Stimulated activated CD4-positive, alpha-beta T cell treated with anti-CD3 and anti-CD28 coated beads, Interleukin-12 subunit alpha, Interleukin-12 subunit beta, amount 100 ng/mL, for 4 hours (primary cell): ENCODE measurements around the gene ALG14.
"Not testable (repeated sequence)": the region's sequence is repeated elsewhere in the genome, so short reads cannot be mapped to it uniquely, and the experiment has no call there.

ENCODE experiments used
- DNase-seq: peaks from one replicate; pipeline ENCODE4 v3.0.0-alpha.2; 2020

The ALG14 gene, protein sequence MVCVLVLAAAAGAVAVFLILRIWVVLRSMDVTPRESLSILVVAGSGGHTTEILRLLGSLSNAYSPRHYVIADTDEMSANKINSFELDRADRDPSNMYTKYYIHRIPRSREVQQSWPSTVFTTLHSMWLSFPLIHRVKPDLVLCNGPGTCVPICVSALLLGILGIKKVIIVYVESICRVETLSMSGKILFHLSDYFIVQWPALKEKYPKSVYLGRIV

DNA sequence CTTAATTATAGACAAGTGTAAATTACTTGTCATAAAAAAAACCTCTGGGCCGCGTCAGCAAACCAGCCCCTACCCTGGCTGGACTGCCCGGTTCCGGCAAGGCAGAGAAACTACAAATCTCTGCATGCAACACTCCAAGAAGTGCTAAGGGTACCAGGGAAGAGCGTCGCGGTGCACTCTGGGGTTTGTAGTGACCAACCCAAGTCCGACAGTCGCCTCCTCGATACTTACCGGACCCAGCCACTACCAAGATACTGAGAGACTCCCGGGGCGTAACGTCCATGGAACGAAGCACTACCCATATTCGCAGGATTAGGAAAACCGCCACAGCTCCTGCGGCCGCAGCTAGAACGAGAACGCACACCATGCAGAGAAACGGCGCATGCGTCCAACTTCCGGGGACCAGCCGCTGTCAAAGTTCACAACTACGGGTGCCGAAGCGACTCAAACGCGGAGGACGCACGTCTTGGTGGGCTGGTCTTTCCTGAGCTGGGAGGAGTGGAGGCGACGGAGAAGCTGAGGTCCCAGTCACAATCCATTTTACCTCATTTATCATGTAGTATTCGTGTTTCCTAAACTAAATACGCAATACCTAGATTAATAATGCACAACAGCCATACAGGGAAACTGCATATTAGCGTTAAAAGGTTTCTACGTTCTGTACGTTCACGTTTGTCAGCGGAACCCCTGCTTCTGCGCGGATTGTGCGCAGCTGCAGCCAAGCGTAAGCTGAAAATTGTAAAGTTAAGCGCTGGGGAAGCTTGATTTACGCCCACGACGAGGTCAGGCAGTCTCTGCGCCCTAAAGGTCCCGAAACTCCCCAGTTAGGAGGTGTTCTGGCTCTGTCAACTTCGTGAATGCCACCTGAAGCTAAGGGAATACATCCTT is at the start of gene ALG14:
TSS of gene ALG14 (minus strand) at position 420 of the 888 bp plus-strand sequence. CDS start at position 367, 53 bp downstream.
- DNase-seq = peak; percentile 87

DNA sequence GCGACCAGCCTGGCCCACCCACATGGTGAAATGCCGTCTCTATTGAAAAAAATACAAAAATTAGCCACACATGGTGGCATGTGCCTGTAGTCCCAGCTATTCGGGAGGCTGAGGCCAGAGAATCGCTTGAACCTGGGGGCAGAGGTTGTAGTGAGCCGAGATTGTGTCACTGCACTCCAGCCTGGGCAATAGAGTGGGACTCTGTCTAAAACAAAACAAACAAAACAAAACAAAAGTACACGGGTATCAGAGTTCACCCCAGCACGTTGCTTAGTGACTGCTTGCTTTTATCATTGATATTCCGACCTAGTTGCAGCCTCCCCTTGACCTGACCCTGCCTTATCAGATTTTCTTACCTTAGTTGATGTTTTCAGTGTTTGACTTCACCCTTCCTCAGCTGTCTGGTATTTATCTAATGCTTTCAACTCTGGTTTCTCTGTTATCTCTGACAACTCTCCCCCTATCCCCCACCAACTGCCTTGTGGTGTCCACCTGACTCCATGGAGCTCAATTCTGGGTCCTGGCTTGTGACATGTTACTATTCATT is 49.5 kb upstream of the ALG14 start:
- DNase-seq = no peak

DNA sequence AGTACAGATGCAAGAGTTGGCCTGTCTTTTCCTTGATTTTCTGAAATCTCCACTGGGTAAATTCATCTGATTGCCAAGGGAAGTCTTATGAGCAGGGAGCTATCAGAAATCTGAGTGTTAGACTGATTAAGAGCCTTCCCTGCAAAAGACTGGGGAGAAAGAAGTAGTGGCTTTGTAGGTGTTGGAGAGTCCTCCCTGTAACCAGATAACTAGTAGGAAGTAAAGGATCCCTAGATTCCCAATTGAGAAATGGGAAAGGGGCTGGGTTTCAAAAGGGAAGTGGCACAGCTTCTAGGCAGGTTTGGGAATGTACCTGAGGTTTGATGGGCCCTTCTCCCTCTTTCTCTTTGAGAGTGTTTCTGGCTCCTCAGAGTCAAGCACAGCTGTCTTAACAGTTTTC is 46.5 kb upstream of the ALG14 start:
- DNase-seq = no peak

DNA sequence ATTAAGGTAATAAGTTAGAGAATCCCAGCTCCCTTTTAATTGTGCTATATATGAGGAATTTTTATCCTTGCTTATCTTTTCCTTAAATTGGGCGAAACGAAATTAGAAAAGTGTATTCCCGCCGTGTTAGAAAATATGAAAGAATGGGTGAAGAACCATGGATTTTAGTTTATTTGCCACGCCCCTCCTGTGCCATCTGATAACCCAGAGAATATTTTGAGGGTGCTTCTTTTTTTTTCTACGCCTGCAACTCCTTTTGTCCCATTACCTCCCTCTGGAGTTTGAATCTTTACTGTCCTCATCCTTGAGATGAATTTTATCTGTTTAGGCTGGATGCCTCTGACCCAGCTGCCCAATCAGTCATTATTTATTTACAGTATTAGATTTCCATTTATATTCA is 46.0 kb upstream of the ALG14 start:
- no peak for DNase-seq

DNA sequence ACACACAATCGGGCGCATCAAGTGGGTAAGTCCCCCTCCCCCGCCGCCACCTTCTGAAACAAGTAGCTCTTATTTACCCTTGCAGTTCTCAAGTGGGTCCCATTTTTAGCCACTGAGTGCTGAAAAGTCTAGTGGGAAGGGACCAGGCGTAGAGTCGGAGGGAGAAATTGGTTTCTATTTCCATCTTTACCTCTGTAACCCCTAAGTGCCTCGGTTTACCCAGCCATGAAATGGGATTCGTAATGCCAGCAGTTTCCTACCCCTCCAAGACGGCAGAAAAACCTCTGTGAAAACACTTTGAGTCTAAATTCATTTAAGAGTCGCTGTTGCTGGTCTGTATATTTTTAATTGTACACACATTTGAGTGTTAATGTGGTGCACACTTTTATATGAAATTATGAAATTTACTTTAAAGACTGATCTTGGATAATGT is 45.3 kb upstream of the ALG14 start:
- no peak for DNase-seq

DNA sequence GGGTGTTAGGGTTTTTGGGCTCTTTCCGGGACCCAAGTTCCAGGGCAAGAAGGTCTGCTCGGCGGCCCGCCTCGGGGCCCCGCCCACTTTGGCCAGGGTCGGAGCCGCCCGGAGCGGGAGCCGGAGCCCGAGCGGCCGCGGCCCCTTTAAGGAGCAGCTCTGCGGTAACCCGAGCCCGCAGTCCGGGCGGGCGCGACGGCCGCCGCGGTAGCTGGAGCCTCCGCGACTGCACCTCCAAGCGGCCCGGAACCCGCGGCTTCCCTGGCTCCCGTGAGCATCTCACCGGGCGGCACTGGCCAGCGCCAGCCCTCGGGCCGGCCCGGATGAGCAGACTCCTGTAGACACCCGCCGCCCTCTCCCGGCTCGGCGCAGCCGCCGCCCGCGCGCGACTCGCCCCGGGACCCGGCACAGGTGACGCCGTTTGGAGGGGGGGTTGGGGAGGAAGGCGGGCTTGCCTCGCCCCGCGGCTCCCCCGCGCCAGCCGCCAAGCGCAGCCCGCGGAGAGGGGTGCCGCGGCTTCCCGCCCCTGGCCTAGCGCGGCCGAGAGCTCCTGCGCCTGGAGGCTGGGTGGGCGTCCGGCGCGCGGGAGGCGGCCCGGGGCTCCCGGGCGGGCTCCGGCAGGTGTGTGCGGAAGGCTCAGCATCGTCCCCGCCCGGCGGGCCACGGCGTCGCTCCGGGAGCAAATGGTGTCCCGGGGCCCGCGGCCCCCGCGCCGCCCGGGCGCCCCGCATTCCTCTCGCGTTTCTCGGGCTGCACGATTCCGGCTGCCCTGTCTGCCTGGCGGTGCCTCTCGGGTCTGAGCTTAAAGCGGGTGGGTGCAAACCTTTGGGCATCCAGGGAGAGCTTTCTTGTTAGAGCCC is 44.7 kb upstream of the ALG14 start, which contains the start of gene TLCD4:
TSS of gene TLCD4 (plus strand) at position 149 of the 860 bp plus-strand sequence. CDS start 26,547 bp downstream, outside the sequence.
- peak; percentile 21 for DNase-seq

DNA sequence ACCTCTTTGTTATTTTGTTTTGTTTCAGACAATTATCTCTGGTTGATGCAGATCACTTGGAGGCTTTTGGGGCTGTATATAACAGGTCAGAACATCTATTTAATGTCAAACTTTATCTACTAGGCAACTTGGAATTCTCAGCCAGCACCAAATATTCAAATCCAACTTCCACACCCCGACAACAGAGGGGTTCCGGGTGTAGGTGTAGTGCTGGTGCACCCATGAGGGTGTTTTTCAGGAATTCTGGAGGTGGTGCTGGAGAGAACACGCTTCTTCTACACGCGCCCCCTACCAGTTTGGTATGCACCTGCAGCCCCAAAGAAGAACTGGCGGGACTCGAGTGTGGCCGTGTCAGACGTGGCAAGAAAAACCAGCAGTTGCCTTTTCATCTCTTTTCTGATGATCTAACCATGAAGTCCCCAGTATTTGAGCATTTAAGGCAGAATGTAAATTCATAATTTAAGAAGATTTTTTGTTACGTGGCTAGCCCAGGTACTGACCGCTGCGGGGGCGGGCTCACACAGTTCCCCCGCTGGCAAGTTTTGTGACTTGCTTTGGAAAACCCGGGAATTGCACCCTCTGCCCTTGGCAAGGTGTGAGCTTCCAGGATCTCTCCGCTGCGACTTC is 43.9 kb upstream of the ALG14 start:
- peak; percentile 30 for DNase-seq

DNA sequence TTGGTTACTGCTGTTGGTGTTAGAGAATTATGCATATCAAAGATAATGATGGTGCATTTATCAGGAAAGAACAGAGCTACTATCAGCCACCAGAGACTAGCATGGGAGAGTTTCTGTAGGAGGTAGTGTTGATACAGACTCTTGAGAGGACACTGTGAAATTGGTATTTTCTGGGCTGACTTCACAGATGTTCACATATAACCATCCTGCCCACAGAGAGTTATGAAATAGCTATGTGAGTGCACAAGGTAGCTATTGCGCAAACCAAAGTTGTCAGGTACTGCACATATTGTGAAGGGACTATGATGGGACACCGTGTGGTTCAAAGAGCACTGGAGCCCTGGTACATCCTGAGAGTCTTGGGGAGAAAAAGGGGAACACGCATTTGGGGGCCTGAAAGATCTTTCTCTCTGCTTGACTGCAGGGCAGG is 43.0 kb upstream of the ALG14 start:
- DNase-seq = no peak

DNA sequence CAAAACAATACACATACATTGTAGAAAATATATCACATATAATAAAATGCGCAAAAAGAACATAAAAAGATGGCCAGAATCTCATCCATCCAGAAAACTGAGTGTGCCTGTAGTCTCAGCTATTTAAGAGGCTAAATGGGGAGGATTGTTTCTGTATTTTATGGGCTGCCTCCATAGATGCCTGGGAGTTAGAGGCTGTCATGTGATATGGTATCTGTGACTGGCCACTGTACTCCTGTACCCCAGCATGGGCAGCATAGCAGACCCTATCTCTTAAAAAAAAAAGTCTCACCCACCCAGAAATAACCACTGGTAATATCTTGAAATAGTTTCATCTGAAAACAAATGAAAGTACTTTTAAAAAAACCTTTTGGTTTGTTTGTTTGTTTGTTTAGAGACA is 40.9 kb upstream of the ALG14 start:
- no peak for DNase-seq

DNA sequence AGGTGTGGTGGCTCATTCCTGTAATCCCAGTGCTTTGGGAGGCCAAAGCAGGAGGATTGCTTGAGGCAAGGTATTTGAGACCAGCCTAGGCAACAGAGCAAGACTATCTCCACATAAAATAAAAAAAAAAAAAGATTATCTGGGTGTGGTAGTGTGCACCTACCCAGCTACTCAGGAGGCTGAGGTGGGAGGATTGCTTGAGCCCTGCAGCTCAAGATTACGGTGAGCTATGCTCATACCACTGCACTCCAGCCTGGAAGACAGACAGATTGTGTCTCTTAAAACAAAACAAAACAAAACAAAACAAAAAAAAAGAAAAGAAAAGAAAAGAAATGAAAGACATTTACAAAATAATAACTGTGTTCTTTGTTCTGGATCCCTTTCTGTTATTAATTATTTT is 38.3 kb upstream of the ALG14 start:
- DNase-seq = no peak

DNA sequence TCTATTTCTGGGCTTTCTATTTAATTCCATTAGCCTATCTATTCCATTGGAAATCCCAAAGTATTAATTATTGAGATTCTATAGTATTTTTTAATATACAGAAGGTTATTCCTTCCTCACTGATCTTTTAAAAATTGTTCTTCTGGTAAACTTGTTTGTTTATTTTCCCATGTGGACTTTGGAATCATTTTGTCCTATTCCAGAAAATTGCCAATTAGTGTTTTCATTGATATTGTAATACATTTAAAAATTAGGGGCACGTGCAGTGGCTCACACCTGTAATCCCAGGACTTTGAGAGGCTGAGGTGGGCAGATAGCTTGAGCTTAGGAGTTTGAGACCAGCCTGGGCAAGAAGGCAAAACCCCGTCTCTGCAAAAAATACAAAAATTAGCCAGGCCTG is 36.0 kb upstream of the ALG14 start:
- DNase-seq = no peak

DNA sequence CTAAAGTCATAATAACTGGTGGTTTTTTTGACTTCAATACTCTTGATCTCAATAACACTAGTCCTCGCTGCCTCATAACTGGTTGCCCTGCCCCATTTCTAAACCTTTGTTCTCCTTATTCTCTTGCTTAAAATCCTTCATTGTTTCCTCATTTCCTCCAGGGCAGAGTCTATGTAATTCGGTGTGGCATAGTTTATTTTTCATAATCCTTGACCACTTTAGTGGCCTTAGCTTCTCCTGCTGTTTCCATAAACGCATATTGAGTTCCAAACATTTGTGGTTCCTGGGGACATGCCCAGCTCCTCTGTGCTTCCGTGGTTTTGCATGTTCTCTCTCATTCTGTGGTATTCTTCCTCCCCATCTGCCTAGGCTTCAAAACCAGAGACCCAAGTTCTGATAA is 25.4 kb upstream of the ALG14 start:
- no peak for DNase-seq

DNA sequence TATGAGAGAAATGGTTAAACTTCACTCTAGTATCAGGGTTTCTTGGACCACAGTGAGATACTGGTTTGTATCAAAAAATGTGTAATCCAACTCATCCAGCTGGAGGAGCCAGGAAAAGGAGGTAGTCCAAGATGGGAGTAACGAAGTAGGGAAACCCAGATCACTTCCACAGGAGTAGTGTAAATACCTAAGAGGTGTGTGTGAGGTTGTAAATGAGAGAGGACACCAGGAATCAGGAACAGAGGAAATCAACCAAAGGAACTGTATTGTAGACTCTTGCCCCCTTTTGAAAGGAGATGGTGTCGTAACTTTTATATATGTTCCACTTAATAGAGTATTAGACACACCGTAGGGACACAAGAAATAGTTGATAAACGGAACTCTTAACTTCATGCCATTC is 24.7 kb upstream of the ALG14 start:
- DNase-seq = no peak

DNA sequence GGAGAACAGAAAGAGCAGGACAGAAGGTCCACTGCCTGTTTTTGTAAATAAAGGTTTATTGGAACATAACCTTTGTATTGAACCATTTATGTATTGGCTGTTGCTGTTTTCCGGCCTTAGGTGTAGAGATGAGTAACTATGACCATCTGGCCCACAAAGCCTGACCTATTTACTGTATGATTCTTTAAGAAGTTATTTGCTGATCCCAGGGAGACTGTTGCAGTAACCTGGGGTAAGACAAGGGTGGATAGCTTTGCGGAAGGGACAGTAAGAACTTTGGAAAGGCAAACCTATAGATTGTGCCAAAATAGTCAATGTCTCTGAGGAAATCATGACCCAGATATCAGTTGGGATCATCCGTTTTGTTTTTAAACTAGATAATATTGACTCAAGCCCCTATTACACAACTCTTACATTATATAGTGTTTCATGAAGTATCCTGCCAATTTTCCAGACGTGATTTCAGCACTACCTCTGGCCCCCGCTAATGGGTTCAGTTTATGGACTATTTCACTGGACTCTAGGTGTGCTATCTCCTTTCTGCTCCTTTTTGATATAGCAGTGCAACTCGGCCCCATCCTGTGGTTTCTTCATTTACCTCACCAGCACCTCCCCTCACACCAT is 23.6 kb upstream of the ALG14 start:
- DNase-seq = no peak

DNA sequence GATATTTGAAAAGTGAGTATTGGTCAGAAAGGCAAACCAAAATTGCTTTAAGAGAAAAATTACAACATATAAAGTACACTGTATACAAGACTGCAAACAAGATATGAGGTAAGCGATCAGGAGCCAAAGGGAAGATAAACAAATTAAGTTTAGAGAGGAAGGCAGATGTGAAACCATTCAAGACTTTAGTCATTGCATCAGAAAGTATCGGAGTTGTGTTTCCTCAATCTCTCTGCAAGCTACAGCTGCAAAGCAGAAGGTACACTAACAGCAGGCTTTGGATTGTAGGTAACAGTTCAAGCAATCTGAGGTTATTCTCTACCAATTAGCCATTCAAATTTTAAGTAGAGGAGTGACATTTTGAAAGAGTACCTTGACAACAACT is 23.1 kb upstream of the ALG14 start:
- no peak for DNase-seq

DNA sequence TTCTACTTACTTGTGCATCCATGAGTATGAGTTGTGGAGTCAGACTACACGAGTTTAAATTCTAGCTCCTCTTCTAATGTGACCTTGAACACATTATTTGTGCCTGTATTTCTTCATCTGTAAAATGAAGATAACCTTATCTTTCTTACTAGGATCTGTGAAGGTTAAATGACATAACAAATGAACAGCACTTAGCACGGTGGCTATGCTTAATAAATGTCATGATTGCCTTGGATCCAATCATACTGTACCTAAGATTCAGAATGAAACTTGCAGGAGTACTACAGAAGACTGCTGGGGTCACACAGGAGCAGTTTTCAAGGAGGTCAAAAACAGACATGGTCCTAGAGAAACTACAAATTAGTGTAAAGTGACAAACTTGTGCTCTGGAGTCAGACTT is 22.2 kb upstream of the ALG14 start:
- DNase-seq = no peak

DNA sequence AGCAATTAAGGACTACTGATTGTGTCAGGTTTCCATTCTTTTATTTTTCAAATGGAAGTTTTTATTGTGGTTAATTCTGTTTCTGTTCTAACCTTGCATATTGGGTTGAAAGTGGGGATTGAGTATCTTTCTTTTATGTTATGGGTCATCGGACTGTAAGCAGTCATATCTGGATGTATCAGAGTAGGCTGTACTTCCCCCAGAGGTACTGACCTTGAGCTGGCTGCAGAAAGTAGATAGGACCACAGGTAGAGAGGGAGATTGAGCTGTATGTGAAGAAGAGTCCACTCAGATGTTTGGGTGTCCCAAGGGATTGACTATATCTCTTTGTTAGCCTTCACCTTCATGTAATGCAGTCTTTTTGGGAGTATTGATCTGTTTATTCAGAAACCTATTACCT is 20.5 kb upstream of the ALG14 start:
- DNase-seq = no peak

DNA sequence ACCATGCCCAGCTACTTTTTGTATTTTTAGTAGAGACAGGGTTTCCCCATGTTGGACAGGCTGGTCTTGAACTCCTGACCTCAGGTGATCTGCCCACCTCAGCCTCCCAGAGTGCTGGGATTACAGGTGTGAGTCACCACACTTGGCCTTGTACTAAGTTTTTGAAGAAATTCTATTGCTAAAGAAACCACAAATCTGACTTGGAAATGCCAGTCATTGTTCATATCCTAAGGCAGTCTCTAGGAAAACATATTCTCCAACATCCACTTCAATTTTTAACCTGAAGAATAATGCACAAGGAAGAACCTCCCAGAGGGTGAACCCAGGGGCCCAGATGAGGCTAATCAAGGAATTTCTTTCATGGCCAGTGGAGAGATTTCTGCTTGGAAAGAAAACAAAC is 20.1 kb upstream of the ALG14 start:
- not testable (repeated sequence) for DNase-seq

DNA sequence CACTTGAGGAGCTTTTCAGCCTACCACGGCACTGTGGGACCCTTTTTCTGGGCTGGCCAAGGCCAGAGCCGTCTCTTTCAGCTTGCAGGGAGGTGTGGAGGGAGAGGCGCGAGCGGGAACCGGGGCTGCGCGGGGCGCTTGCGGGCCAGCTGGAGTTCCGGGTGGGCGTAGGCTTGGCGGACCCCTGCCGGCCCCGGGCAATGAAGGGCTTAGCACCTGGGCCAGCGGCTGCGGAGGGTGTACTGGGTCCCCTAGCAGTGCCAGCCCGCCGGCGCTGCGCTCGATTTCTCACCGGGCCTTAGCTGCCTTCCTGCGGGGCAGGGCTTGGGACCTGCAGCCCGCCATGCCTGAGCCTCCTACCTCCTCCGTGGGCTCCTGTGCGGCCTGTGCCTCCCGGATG is 18.5 kb upstream of the ALG14 start:
- DNase-seq = not testable (repeated sequence)

DNA sequence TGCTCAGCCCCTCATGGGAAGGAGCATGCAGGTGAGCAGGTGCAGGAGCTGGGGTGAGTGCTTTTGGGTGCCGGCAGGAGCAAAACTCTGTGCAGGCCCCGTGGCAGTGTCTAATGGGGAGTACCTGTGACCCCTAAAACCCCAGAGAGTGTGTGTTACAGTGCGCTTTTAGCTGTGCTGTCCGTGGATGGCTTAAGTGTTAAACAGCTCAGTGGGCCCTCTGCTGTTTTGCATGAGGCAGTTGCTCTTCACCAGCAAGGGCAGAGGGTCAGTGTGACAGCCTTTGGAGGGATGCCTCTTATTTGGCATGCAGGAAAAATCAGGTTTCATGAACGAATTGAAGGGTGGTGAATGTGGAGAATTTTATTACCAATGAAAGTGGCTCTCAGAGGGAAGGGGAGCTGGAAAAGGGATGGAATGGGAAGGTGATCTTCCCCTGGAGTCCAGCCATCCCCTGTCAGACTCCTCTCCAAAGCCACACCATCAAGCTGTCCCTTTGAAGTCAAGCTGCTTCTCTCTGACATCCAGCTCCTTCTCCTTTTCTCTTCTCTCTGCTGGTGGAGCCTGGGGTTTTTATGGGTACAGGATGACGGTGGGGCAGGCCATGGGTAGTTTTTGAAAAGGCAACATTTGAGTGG is 17.0 kb upstream of the ALG14 start:
- no peak for DNase-seq

DNA sequence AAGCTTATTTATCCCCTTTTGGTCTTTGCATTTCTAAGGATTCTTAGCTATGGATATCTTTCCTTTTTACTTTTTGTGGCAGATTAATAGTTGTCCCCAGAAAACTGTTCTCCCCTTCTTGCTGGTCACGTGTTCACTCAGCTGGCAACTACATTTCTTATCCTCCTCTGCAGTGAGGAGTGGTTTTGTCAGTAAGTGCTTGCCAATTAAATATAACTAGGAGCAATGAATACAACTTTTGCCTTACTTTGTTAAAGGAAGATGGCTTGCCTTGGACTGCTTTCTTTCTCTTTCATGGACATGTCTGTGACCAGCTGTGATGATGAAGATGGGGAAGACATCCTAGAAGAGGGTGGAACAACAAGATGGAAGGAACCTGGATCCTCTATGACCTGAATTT is 15.6 kb upstream of the ALG14 start:
- DNase-seq = no peak
